Epithelial cell of proximal tubule (primary cell): Measurements from ENCODE around the gene TMEM184B. TPM values are rescaled to one million over a fixed set of nuclear protein-coding genes. Genes with fewer than 3 reads are reported as not detected.
A peak's percentile ranks its signal among the peaks of the same experiment; 100 is the strongest.

Source experiments
- DNase-seq: peaks from one replicate; pipeline ENCODE4 v3.0.0-alpha.2; 2011; ENCODE audit warnings: low read depth
- H3K4me3 ChIP-seq: 2 replicates; pipeline ENCODE4 v1.5.1; 2011; ENCODE audit warnings: low read depth, mild to moderate bottlenecking, low read length
- total RNA-seq: library from RNA; depleted of rRNA; stranded (reverse); fragments of >200 nt; gene quantifications from 2 replicates; pipeline ENCODE4 v1.2.3, GENCODE V29; 2015
- TF ChIP-seq, protein P1 (sequence below): conservative IDR thresholded peaks from 2 replicates; pipeline ENCODE4 v1.5.1; 2012; ENCODE audit warnings: low read depth, mild to moderate bottlenecking, low read length

TMEM184B gene
- total RNA-seq, 1 donor from 2014 or later = 90.2 TPM

DNA sequence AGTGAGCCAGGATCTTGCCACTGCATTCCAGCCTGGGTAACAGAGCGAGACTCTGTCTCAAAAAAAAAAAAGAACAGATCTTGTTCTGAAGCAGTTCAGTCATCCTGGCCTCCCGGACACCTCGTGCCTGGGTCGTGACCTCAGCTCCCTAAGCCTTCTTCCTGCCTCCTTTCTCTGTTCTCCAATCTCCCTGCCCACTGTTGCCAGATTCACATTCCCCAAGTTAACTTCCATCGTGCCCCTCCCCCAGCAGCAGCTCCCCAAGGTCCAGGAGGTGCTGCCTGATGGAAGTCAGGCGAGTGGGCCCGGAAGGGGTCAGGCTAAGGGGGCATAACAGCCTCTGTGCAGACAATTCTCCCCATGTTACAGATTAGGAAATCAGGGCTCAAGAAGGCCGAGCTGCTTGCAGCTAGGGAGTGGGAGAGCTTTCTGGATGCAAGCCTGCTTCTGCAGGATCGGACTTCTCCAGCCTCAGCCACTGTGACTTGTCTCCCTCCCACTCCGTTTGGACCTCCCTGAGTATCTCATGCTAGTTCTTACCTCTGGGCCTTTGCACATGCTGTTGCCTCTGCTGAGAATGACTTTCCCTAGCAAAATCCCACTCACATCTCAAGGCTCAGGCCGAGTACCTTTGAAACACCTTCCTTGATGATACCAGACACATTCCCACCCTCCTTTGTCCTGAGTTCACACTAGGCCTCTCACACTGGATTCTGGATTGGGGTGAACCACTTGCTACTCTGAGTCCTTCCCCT, 14.3 kb upstream of the TMEM184B start:
- no peak overlapping the region for H3K4me3 ChIP-seq
- DNase-seq = peak; percentile 26
- TF ChIP-seq, protein P1, sequence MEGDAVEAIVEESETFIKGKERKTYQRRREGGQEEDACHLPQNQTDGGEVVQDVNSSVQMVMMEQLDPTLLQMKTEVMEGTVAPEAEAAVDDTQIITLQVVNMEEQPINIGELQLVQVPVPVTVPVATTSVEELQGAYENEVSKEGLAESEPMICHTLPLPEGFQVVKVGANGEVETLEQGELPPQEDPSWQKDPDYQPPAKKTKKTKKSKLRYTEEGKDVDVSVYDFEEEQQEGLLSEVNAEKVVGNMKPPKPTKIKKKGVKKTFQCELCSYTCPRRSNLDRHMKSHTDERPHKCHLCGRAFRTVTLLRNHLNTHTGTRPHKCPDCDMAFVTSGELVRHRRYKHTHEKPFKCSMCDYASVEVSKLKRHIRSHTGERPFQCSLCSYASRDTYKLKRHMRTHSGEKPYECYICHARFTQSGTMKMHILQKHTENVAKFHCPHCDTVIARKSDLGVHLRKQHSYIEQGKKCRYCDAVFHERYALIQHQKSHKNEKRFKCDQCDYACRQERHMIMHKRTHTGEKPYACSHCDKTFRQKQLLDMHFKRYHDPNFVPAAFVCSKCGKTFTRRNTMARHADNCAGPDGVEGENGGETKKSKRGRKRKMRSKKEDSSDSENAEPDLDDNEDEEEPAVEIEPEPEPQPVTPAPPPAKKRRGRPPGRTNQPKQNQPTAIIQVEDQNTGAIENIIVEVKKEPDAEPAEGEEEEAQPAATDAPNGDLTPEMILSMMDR = no peak

DNA sequence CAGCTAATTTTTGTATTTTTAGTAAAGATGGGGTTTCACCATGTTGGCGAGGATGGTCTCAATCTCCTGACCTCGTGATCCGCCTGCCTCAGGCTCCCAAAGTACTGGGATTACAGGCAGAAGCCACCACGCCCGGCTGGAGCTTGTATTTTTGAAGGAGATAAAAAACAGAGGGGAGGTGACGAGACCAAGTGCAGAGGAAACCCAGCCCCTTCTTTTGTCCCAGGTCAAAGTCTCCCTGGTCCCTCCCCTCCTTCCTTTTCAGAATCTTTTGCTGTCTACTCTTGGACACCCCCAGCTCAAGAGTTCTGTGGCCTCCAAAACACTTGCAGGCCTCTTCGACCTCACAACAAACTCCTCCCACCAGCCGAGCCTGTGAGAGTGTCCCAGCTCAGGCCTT, 12.2 kb upstream of the TMEM184B start:
- TF ChIP-seq, protein P1 = no peak
- H3K4me3 ChIP-seq = no peak overlapping the region
- DNase-seq = no peak

DNA sequence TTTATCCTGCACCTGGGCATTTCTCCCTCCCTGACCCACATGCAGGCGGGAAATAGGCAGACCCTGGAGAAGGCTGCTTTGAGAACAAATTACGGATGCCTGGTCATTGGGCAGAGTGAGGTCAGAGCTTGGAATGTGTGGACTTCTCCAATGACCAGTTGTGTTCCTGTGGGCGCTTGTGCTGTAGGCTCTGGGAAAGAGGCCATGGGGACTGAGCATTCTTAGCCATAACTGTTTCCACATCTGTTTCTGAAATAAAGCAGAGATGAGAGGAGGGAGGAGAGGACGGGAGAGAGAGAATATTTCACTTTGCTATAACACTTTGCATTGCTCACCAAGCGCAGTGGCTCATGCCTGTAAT, 11.2 kb upstream of the TMEM184B start:
- TF ChIP-seq, protein P1 = no peak
- no peak overlapping the region for H3K4me3 ChIP-seq
- DNase-seq = no peak

- TF ChIP-seq, protein P1 = no peak
- DNase-seq = no peak
- H3K4me3 ChIP-seq = no peak overlapping the region
Observed at GRCh38 chr22:38282397-38282796, 9.6 kb upstream of the TMEM184B start.

- TF ChIP-seq, protein P1 = no peak
- DNase-seq = no peak
- no peak overlapping the region for H3K4me3 ChIP-seq
Observed at GRCh38 chr22:38276166-38276565, 3.4 kb upstream of the TMEM184B start.

DNA sequence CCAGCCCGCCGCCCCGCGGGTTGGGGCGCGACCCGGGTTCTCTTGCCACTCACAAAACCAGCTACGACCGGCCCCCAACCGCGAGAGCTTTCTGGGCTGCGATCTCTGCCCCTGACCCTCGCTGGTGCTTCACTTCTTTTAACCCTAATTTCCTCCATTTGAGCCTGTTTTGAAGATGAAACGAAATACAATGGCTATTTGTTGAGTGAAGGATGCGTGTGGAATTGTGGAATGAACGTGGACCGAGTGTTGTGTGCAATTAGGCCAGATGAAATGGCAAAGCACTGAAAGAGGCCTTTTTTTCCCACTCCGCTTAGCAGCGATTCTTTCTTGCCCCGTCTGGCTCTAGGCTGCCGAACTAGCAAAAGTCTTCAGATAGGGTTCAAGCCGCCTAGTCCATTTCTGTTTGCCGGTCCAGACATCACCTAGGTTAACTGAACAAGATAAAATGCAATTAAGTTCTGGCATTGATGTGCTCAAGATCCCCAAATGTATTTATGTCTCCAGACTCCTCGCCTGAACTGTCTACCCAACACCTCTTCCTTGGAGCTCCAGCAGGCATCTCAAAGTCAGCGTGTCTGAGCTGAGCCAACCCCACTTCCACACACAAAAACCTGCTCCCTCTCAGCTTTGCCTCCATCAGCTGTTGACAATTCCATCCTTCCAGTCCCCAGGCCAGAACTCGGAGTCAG, 471 bp upstream of the TMEM184B start:
- TF ChIP-seq, protein P1 = no peak
- DNase-seq = no peak
- peak overlapping the region; percentile 77 for H3K4me3 ChIP-seq
